ENCODE measurements around the gene CBFA2T3.

- TF ChIP-seq ZNF585B (tag by site-specific recombination; IDR thresholded peaks at IDR 0.05), result no peak
- no peak for TF ChIP-seq ZNF747 (tag by site-specific recombination; IDR thresholded peaks at IDR 0.05)
- TF ChIP-seq ZNF549 (tag by site-specific recombination; IDR thresholded peaks at IDR 0.05), result no peak
- no peak for TF ChIP-seq ZNF530 (tag by site-specific recombination; IDR thresholded peaks at IDR 0.05; ENCODE audit: low read depth)
- TF ChIP-seq, protein P1, sequence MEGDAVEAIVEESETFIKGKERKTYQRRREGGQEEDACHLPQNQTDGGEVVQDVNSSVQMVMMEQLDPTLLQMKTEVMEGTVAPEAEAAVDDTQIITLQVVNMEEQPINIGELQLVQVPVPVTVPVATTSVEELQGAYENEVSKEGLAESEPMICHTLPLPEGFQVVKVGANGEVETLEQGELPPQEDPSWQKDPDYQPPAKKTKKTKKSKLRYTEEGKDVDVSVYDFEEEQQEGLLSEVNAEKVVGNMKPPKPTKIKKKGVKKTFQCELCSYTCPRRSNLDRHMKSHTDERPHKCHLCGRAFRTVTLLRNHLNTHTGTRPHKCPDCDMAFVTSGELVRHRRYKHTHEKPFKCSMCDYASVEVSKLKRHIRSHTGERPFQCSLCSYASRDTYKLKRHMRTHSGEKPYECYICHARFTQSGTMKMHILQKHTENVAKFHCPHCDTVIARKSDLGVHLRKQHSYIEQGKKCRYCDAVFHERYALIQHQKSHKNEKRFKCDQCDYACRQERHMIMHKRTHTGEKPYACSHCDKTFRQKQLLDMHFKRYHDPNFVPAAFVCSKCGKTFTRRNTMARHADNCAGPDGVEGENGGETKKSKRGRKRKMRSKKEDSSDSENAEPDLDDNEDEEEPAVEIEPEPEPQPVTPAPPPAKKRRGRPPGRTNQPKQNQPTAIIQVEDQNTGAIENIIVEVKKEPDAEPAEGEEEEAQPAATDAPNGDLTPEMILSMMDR (tag by site-specific recombination; IDR thresholded peaks at IDR 0.05), result no peak
- TF ChIP-seq ZNF561 (tag by site-specific recombination; IDR thresholded peaks at IDR 0.05; ENCODE audit: borderline replicate concordance), result no peak
These were observed 14.9 kb upstream of the CBFA2T3 start for GRCh38 chr16:88991813-88992350.

Data from HEK293 (cell line).